Effector memory CD4-positive, alpha-beta T cell (primary cell): ENCODE measurements around the gene PTPRM.

Experiments used
- DNase-seq, 3 donors: peaks; one replicate each; pipeline ENCODE4 v3.0.0-alpha.2; 2020
- H3K27ac ChIP-seq: 2 replicates; pipeline ENCODE4 v1.7.0; 2013; ENCODE audit warnings: mild to moderate bottlenecking, low read length, moderate library complexity; ENCODE audit not compliant: insufficient read depth, poor library complexity, severe bottlenecking
- H3K27me3 ChIP-seq: replicated peaks from 2 replicates; pipeline ENCODE4 v1.7.0; 2013; ENCODE audit warnings: mild to moderate bottlenecking, low read length; ENCODE audit not compliant: insufficient read depth, control insufficient read depth, poor library complexity, severe bottlenecking
- H3K36me3 ChIP-seq: 2 replicates; pipeline ENCODE4 v1.7.0; 2013; ENCODE audit warnings: mild to moderate bottlenecking, low read length, moderate library complexity; ENCODE audit not compliant: control insufficient read depth, insufficient read depth
- H3K4me1 ChIP-seq: 2 replicates; pipeline ENCODE4 v1.7.0; 2013; ENCODE audit warnings: low read length, mild to moderate bottlenecking; ENCODE audit not compliant: control insufficient read depth, insufficient read depth, poor library complexity, severe bottlenecking
- H3K4me3 ChIP-seq: 2 replicates; pipeline ENCODE4 v1.7.0; 2013; ENCODE audit warnings: low read length, low read depth, mild to moderate bottlenecking; ENCODE audit not compliant: insufficient read depth, poor library complexity, severe bottlenecking
- H3K9me3 ChIP-seq: 2 replicates; pipeline ENCODE4 v1.7.0; 2013; ENCODE audit warnings: mild to moderate bottlenecking, low read length, moderate library complexity; ENCODE audit not compliant: control insufficient read depth

The PTPRM gene

GRCh38 chr18:8231316-8231715 lies 664.2 kb downstream of the PTPRM start:
- Histone ChIP-seq H3K27me3 (no peaks in the 10 kb centered on the region), H3K4me3 (no peak overlapping the region), H3K9me3 (no peaks in the 10 kb centered on the region), H3K27ac (no peak overlapping the region), H3K4me1 (no peaks in the 10 kb centered on the region), H3K36me3 (no peaks in the 10 kb centered on the region)
- DNase-seq = no peak

- H3K27me3 ChIP-seq = no peaks in the 10 kb centered on the region
- H3K9me3 ChIP-seq = no peaks in the 10 kb centered on the region
- DNase-seq = no peak
These were observed 665.7 kb downstream of the PTPRM start for GRCh38 chr18:8232791-8233190.

GRCh38 chr18:8235894-8236293 lies 668.8 kb downstream of the PTPRM start:
- H3K4me1 ChIP-seq = no peaks in the 10 kb centered on the region
- no peaks in the 10 kb centered on the region for H3K27me3 ChIP-seq
- no peak overlapping the region for H3K4me3 ChIP-seq
- no peaks in the 10 kb centered on the region for H3K9me3 ChIP-seq
- H3K36me3 ChIP-seq = no peaks in the 10 kb centered on the region
- H3K27ac ChIP-seq = no peak overlapping the region
- DNase-seq = no peak

More at GRCh38 chr18:8232791-8233190, 665.7 kb downstream of the PTPRM start:
- Histone ChIP-seq H3K27ac (no peak overlapping the region), H3K4me3 (no peak overlapping the region), H3K36me3 (no peaks in the 10 kb centered on the region), H3K4me1 (no peaks in the 10 kb centered on the region)

- H3K9me3 ChIP-seq = no peaks in the 10 kb centered on the region
- no peak overlapping the region for H3K27ac ChIP-seq
- DNase-seq = no peak
- no peaks in the 10 kb centered on the region for H3K27me3 ChIP-seq
- H3K4me1 ChIP-seq = no peaks in the 10 kb centered on the region
- H3K36me3 ChIP-seq = no peaks in the 10 kb centered on the region
- H3K4me3 ChIP-seq = no peak overlapping the region
These were observed 671.4 kb downstream of the PTPRM start for GRCh38 chr18:8238507-8238906.

GRCh38 chr18:8241731-8242130 lies 674.6 kb downstream of the PTPRM start:
- Histone ChIP-seq H3K4me3 (no peak overlapping the region), H3K27me3 (no peaks in the 10 kb centered on the region), H3K27ac (no peak overlapping the region), H3K9me3 (no peaks in the 10 kb centered on the region), H3K36me3 (no peaks in the 10 kb centered on the region), H3K4me1 (no peaks in the 10 kb centered on the region)
- no peak for DNase-seq

GRCh38 chr18:8242151-8242696 lies 675.1 kb downstream of the PTPRM start:
- H3K27me3 ChIP-seq = no peaks in the 10 kb centered on the region
- H3K9me3 ChIP-seq = no peaks in the 10 kb centered on the region
- no peak for DNase-seq
- no peak overlapping the region for H3K27ac ChIP-seq
- H3K4me3 ChIP-seq = no peak overlapping the region
- H3K4me1 ChIP-seq = no peaks in the 10 kb centered on the region
- no peaks in the 10 kb centered on the region for H3K36me3 ChIP-seq

- no peaks in the 10 kb centered on the region for H3K36me3 ChIP-seq
- no peak overlapping the region for H3K27ac ChIP-seq
- H3K4me3 ChIP-seq = no peak overlapping the region
- H3K9me3 ChIP-seq = no peaks in the 10 kb centered on the region
- no peaks in the 10 kb centered on the region for H3K4me1 ChIP-seq
- DNase-seq = no peak
- no peaks in the 10 kb centered on the region for H3K27me3 ChIP-seq
These were observed 680.6 kb downstream of the PTPRM start for GRCh38 chr18:8247700-8248099.

- Histone ChIP-seq H3K27me3 (no peaks in the 10 kb centered on the region), H3K27ac (no peak overlapping the region), H3K4me1 (no peaks in the 10 kb centered on the region), H3K36me3 (no peaks in the 10 kb centered on the region), H3K4me3 (no peak overlapping the region), H3K9me3 (no peaks in the 10 kb centered on the region)
- no peak for DNase-seq
These were observed 681.5 kb downstream of the PTPRM start for GRCh38 chr18:8248576-8248975.

- Histone ChIP-seq H3K36me3 (no peaks in the 10 kb centered on the region), H3K4me1 (no peaks in the 10 kb centered on the region), H3K27ac (no peak overlapping the region), H3K27me3 (no peaks in the 10 kb centered on the region), H3K4me3 (no peak overlapping the region), H3K9me3 (no peaks in the 10 kb centered on the region)
- no peak for DNase-seq
These were observed 682.7 kb downstream of the PTPRM start for GRCh38 chr18:8249811-8250210.

GRCh38 chr18:8252371-8252770 lies 685.3 kb downstream of the PTPRM start:
- no peaks in the 10 kb centered on the region for H3K27me3 ChIP-seq
- no peak overlapping the region for H3K4me3 ChIP-seq
- H3K9me3 ChIP-seq = no peaks in the 10 kb centered on the region
- no peaks in the 10 kb centered on the region for H3K4me1 ChIP-seq
- H3K36me3 ChIP-seq = no peaks in the 10 kb centered on the region
- no peak overlapping the region for H3K27ac ChIP-seq
- DNase-seq = no peak
